ENCODE results near the gene HARBI1. TPM values are rescaled to one million over a fixed set of nuclear protein-coding genes. Genes with fewer than 3 reads are reported as not detected.

Gene HARBI1
- total and polyA plus RNA-seq, 10 donors, result 1.4 to 5.6 (median 3.9) TPM

DNA sequence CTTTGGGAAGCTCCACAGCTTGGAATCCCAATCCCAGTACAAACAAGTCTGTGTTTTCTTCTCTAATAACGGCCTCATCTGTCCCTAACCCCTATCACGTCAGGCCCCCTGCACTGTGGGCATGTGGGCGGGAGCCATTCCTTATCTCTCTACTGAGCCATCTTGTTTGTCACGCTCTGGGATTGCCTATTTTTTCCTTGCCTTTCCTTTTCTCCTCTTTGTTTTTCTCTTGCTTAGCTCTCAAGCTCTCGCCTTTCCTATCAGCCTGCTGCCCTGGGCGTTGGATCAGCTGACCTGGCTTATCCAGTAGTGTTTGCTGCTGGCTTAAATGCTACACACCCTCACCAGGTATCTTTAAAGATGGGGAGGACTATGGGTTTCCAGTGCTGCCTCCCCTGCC lies 47.6 kb upstream of the HARBI1 start:
- TF ChIP-seq, protein P1, sequence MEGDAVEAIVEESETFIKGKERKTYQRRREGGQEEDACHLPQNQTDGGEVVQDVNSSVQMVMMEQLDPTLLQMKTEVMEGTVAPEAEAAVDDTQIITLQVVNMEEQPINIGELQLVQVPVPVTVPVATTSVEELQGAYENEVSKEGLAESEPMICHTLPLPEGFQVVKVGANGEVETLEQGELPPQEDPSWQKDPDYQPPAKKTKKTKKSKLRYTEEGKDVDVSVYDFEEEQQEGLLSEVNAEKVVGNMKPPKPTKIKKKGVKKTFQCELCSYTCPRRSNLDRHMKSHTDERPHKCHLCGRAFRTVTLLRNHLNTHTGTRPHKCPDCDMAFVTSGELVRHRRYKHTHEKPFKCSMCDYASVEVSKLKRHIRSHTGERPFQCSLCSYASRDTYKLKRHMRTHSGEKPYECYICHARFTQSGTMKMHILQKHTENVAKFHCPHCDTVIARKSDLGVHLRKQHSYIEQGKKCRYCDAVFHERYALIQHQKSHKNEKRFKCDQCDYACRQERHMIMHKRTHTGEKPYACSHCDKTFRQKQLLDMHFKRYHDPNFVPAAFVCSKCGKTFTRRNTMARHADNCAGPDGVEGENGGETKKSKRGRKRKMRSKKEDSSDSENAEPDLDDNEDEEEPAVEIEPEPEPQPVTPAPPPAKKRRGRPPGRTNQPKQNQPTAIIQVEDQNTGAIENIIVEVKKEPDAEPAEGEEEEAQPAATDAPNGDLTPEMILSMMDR (IDR thresholded peaks at IDR 0.05 in 8 of 11, conservative IDR thresholded peaks at IDR 0.05 in 3 of 11), result no peak
- TF ChIP-seq POLR2AphosphoS5 (IDR thresholded peaks at IDR 0.05) (no peak), POLR2A (IDR thresholded peaks at IDR 0.05) (no peak)
- intact Hi-C loops (cut with DNase I; ENCODE audit: low total_unique reads), result no loop called here
- no peak for DNase-seq
- no peaks in the 10 kb centered on the region for H3K27me3 ChIP-seq (replicated peaks in 1 of 7)
- H3K4me1 ChIP-seq, result peaks cover 0 to 40% (median 8%) of the 10 kb centered on the region in 6 donors
- 71 to 83% (median 75%) methylated on average over 6 of the region's 6 CpGs for WGBS, 5 donors
- H3K4me3 ChIP-seq, result no peak overlapping the region
- H3K27ac ChIP-seq, result peak overlapping the region in 5 of 8 donors; percentile 4 to 67 (median 58)
- H3K9me3 ChIP-seq, result no peaks in the 10 kb centered on the region
- H3K36me3 ChIP-seq, result peaks cover 0 to 100% (median 85%) of the 10 kb centered on the region in 6 donors

GRCh38 chr11:46663277-46663940 lies 46.4 kb upstream of the HARBI1 start:
- intact Hi-C loops (cut with DNase I; ENCODE audit: low total_unique reads), result no loop called here
- peaks cover 0 to 41% (median 5%) of the 10 kb centered on the region in 6 donors for H3K4me1 ChIP-seq
- peaks cover 9 to 100% (median 84%) of the 10 kb centered on the region in 6 donors for H3K36me3 ChIP-seq
- no peaks in the 10 kb centered on the region for H3K27me3 ChIP-seq (replicated peaks in 1 of 7)
- DNase-seq, result no peak
- no peak overlapping the region for H3K4me3 ChIP-seq
- H3K27ac ChIP-seq, result peak overlapping the region in 1 of 8 donors; percentile 11
- 82 to 95% (median 87%) methylated on average over 4 of the region's 4 CpGs for WGBS, 5 donors
- TF ChIP-seq, protein P1 (IDR thresholded peaks at IDR 0.05 in 8 of 11, conservative IDR thresholded peaks at IDR 0.05 in 3 of 11), result no peak
- TF ChIP-seq POLR2AphosphoS5 (IDR thresholded peaks at IDR 0.05) (no peak), POLR2A (IDR thresholded peaks at IDR 0.05) (no peak)
- H3K9me3 ChIP-seq, result no peaks in the 10 kb centered on the region

GRCh38 chr11:46662366-46662765 lies 45.3 kb upstream of the HARBI1 start:
- no peaks in the 10 kb centered on the region for H3K27me3 ChIP-seq (replicated peaks in 1 of 7)
- intact Hi-C loops (cut with DNase I; ENCODE audit: low total_unique reads), result no loop called here
- DNase-seq, result no peak
- H3K9me3 ChIP-seq, result no peaks in the 10 kb centered on the region
- H3K4me1 ChIP-seq, result peaks cover 0 to 31% (median 7%) of the 10 kb centered on the region in 6 donors
- TF ChIP-seq, protein P1 (IDR thresholded peaks at IDR 0.05 in 8 of 11, conservative IDR thresholded peaks at IDR 0.05 in 3 of 11), result no peak
- TF ChIP-seq POLR2A (IDR thresholded peaks at IDR 0.05) (no peak), POLR2AphosphoS5 (IDR thresholded peaks at IDR 0.05) (no peak)
- H3K27ac ChIP-seq, result no peak overlapping the region
- H3K4me3 ChIP-seq, result no peak overlapping the region
- peaks cover 9 to 100% (median 84%) of the 10 kb centered on the region in 6 donors for H3K36me3 ChIP-seq

GRCh38 chr11:46661836-46662235 lies 44.8 kb upstream of the HARBI1 start:
- peaks cover 9 to 100% (median 86%) of the 10 kb centered on the region in 6 donors for H3K36me3 ChIP-seq
- H3K4me3 ChIP-seq, result no peak overlapping the region
- intact Hi-C loops (cut with DNase I; ENCODE audit: low total_unique reads), result no loop called here
- no peak overlapping the region for H3K27ac ChIP-seq
- H3K9me3 ChIP-seq, result no peaks in the 10 kb centered on the region
- DNase-seq, result no peak
- H3K4me1 ChIP-seq, result peaks cover 0 to 31% (median 8%) of the 10 kb centered on the region in 6 donors
- TF ChIP-seq POLR2A (IDR thresholded peaks at IDR 0.05), result no peak
- TF ChIP-seq, protein P1 (IDR thresholded peaks at IDR 0.05 in 8 of 11, conservative IDR thresholded peaks at IDR 0.05 in 3 of 11), result no peak
- no peak for TF ChIP-seq POLR2AphosphoS5 (IDR thresholded peaks at IDR 0.05)
- H3K27me3 ChIP-seq (replicated peaks in 1 of 7), result no peaks in the 10 kb centered on the region

Data from spleen (tissue), 11 donors.